Measurements from ENCODE around the gene AFG1L.

DNA sequence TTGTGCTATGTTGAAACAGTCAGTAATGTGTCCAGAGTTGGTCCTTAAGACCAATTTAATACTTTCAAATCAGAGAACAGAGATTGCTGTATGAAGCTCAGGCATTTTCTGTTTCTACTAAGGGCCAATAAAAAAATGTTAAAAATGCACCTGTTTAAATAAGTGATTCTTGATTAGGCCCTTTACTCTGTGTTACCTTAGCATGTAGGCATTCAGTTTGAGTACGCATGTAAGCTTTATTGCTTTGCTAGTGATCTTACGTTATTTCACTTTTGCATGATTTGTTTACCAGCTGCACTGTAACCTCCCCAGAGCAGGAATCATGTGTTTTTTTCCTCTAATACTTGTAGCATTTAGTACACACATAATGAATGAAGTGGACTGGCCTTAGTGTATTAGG is 61.0 kb downstream of the AFG1L start:
- TF ChIP-seq, protein P1, sequence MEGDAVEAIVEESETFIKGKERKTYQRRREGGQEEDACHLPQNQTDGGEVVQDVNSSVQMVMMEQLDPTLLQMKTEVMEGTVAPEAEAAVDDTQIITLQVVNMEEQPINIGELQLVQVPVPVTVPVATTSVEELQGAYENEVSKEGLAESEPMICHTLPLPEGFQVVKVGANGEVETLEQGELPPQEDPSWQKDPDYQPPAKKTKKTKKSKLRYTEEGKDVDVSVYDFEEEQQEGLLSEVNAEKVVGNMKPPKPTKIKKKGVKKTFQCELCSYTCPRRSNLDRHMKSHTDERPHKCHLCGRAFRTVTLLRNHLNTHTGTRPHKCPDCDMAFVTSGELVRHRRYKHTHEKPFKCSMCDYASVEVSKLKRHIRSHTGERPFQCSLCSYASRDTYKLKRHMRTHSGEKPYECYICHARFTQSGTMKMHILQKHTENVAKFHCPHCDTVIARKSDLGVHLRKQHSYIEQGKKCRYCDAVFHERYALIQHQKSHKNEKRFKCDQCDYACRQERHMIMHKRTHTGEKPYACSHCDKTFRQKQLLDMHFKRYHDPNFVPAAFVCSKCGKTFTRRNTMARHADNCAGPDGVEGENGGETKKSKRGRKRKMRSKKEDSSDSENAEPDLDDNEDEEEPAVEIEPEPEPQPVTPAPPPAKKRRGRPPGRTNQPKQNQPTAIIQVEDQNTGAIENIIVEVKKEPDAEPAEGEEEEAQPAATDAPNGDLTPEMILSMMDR (conservative IDR thresholded peaks at IDR 0.05; ENCODE audit: low read length) = no peak
- no peak for TF ChIP-seq EZH2phosphoT487 (IDR thresholded peaks at IDR 0.05; ENCODE audit: borderline replicate concordance)

Data from Loucy (cell line).